ENCODE data around the gene ZNF396. TPM values are rescaled to one million over a fixed set of nuclear protein-coding genes. Genes with fewer than 3 reads are reported as not detected.

ZNF396 gene
- total and polyA plus RNA-seq, 9 of the 15 experiments (the other 6 are each of a cell fraction or from before 2014, with no cell fraction given): 0.73 to 2.3 (median 1.9) TPM

DNA sequence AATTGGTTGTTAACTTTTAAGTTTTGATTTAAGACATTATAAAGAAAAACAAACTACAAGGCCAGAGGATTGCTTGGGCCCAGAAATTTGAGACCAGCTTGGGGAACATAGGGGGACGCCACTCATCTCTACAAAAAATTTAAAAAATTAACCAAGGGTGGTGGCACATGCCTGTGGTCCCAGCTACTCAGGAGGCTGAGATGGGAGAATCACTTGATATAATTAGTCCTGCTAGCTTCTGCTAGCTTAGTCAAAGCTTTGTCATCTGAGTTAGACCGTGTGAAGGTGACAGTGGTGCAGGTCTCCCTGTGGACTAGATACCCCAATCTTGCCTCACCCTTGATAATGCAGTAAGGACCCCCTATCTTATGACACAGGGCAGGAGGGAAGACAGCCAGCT, 6.0 kb upstream of the ZNF396 start (continued):
- no peak for TF ChIP-seq REST (IDR thresholded peaks at IDR 0.05; ENCODE audit: borderline replicate concordance)
- TF ChIP-seq REST (CRISPR knock-in tag; IDR thresholded peaks at IDR 0.05; ENCODE audit: low read depth): no peak
- TF ChIP-seq TAF7 (tag; IDR thresholded peaks at IDR 0.05): no peak
- no peak for TF ChIP-seq COPS2 (conservative IDR thresholded peaks at IDR 0.05)
- TF ChIP-seq ZSCAN29 (IDR thresholded peaks at IDR 0.05): no peak
- no peak for TF ChIP-seq BRD4 (IDR thresholded peaks at IDR 0.05)

Measured in K562 (cell line).